Left lung (tissue), 10 donors: Measurements from ENCODE around the gene MTUS2. TPM values are rescaled to one million over a fixed set of nuclear protein-coding genes. Genes with fewer than 3 reads are reported as not detected.

Experiments
- ATAC-seq: fragments of 200-7000 bp; cut with Tn5 transposase; one replicate; pipeline ENCODE4 v1.9.1; 2020; ENCODE audit warnings: moderate library complexity
- DNase-seq, 4 donors: peaks; one replicate each; pipeline ENCODE4 v3.0.0-alpha.2; 2013 to 2020
- H3K27ac ChIP-seq, 2 donors: fragments of 200-600 bp; sonication (generic) in 1 of 2; one replicate each; pipeline versions ENCODE4 v1.5.0 to v1.8.0; 2020 to 2021
- H3K27me3 ChIP-seq, 2 donors: fragments of 200-600 bp; sonication (generic) in 1 of 2; one replicate each; pipeline versions ENCODE4 v1.5.0 to v1.8.0; 2020 to 2021
- H3K36me3 ChIP-seq, 2 donors: fragments of 200-600 bp; sonication (generic) in 1 of 2; one replicate each; pipeline versions ENCODE4 v1.5.0 to v1.8.0; 2020 to 2021
- H3K4me1 ChIP-seq, 2 donors: fragments of 200-600 bp; one replicate each; pipeline ENCODE4 v1.8.0; 2021
- H3K4me3 ChIP-seq, 2 donors: fragments of 200-600 bp; sonication (generic) in 1 of 2; one replicate each; pipeline versions ENCODE4 v1.5.0 to v1.8.0; 2020 to 2021; ENCODE audit warnings: mild to moderate bottlenecking in 1 of 2
- H3K9me3 ChIP-seq, 2 donors: fragments of 200-600 bp; sonication (generic) in 1 of 2; one replicate each; pipeline versions ENCODE4 v1.5.0 to v1.8.0; 2020 to 2021
- CTCF ChIP-seq, 2 donors: fragments of 200-600 bp; sonication (generic) in 1 of 2; IDR thresholded peaks; one replicate each; pipeline versions ENCODE4 v1.5.0 to v1.8.0; 2021; ENCODE audit warnings: antibody characterized with exemption in 2 of 2
- intact Hi-C, 2 donors: fragments of 100-400 bp; cut with DNase I; formaldehyde crosslinking; loops; one replicate each; pipeline versions ENCODE4 v1.11.2 to v1.14.2; 2022
- polyA plus RNA-seq, 6 donors: library from polyadenylated mRNA; unstranded; fragments of 120-200 nt; gene quantifications; one replicate each; pipeline ENCODE4 v1.2.1, GENCODE V29; 2013; ENCODE audit not compliant: insufficient read length in 6 of 6
- total RNA-seq, 2 donors: library from RNA; stranded (reverse); fragmentation: NEBNext Ultra II Directional; extraction: Animal tissue kit (Norgen Biotek cat#: 25700); gene quantifications; one replicate each; pipeline ENCODE4 v1.2.1, GENCODE V29; 2021
- donor health status: DM: no; HTN: yes; CAD: no.
- donor health status: DM: no; HTN: no; CAD: no.

Gene MTUS2
- total and polyA plus RNA-seq, 8 donors: 0.21 to 0.92 (median 0.50) TPM

GRCh38 chr13:29480893-29481525 is 660.9 kb downstream of the MTUS2 start:
- Histone ChIP-seq H3K4me3 (no peak overlapping the region), H3K27ac (no peak overlapping the region), H3K4me1 (no peaks in the 10 kb centered on the region), H3K9me3 (no peaks in the 10 kb centered on the region), H3K27me3 (peaks cover 0 to 11% of the 10 kb centered on the region in 2 donors), H3K36me3 (no peaks in the 10 kb centered on the region)
- ATAC-seq (no peak), DNase-seq (no peak)
- intact Hi-C loops: no loop called here
- no peak for TF ChIP-seq CTCF (IDR thresholded peaks at IDR 0.05)

- no peaks in the 10 kb centered on the region for H3K9me3 ChIP-seq
- peaks cover 0 to 11% of the 10 kb centered on the region in 2 donors for H3K27me3 ChIP-seq
- H3K4me3 ChIP-seq: no peak overlapping the region
- H3K27ac ChIP-seq: no peak overlapping the region
- no peaks in the 10 kb centered on the region for H3K36me3 ChIP-seq
- no peak for TF ChIP-seq CTCF (IDR thresholded peaks at IDR 0.05)
- no peaks in the 10 kb centered on the region for H3K4me1 ChIP-seq
- intact Hi-C loops: no loop called here
- no peak for ATAC-seq
- no peak for DNase-seq
Measured at GRCh38 chr13:29481603-29482002, 661.5 kb downstream of the MTUS2 start.

GRCh38 chr13:29482504-29482903 is 662.4 kb downstream of the MTUS2 start:
- H3K9me3 ChIP-seq: no peaks in the 10 kb centered on the region
- intact Hi-C loops: no loop called here
- TF ChIP-seq CTCF (IDR thresholded peaks at IDR 0.05): no peak
- DNase-seq: no peak
- H3K4me3 ChIP-seq: no peak overlapping the region
- peaks cover 0 to 13% of the 10 kb centered on the region in 2 donors for H3K27me3 ChIP-seq
- H3K27ac ChIP-seq: no peak overlapping the region
- H3K4me1 ChIP-seq: no peaks in the 10 kb centered on the region
- ATAC-seq: no peak
- H3K36me3 ChIP-seq: no peaks in the 10 kb centered on the region

- no peaks in the 10 kb centered on the region for H3K36me3 ChIP-seq
- H3K27ac ChIP-seq: no peak overlapping the region
- ATAC-seq (no peak), DNase-seq (peak in 1 of 4 donors; percentile 48)
- TF ChIP-seq CTCF (IDR thresholded peaks at IDR 0.05): no peak
- no peak overlapping the region for H3K4me3 ChIP-seq
- intact Hi-C loops: no loop called here
- peaks cover 0 to 17% of the 10 kb centered on the region in 2 donors for H3K27me3 ChIP-seq
- no peaks in the 10 kb centered on the region for H3K9me3 ChIP-seq
- H3K4me1 ChIP-seq: no peaks in the 10 kb centered on the region
Measured at GRCh38 chr13:29483211-29483610, 663.1 kb downstream of the MTUS2 start.

GRCh38 chr13:29483623-29484022 is 663.5 kb downstream of the MTUS2 start:
- no peaks in the 10 kb centered on the region for H3K36me3 ChIP-seq
- ATAC-seq: no peak
- H3K27ac ChIP-seq: no peak overlapping the region
- H3K4me1 ChIP-seq: no peaks in the 10 kb centered on the region
- no peak for DNase-seq
- TF ChIP-seq CTCF (IDR thresholded peaks at IDR 0.05): no peak
- H3K9me3 ChIP-seq: no peaks in the 10 kb centered on the region
- H3K4me3 ChIP-seq: no peak overlapping the region
- intact Hi-C loops: no loop called here
- peaks cover 0 to 15% of the 10 kb centered on the region in 2 donors for H3K27me3 ChIP-seq
